ENCODE results near the gene CENPF.

GRCh38 chr1:214588963-214589597 is 13.9 kb upstream of the CENPF start:
- TF ChIP-seq CTCF (IDR thresholded peaks at IDR 0.05) (no peak), EP300 (IDR thresholded peaks at IDR 0.05) (no peak), POLR2AphosphoS5 (IDR thresholded peaks at IDR 0.05) (no peak), POLR2A (IDR thresholded peaks at IDR 0.05) (no peak)
